ENCODE data around the gene MBD4. TPM values are rescaled to one million over a fixed set of nuclear protein-coding genes. Genes with fewer than 3 reads are reported as not detected.

MBD4 gene
- total and polyA plus RNA-seq, 2 of the 4 experiments (the other 2 are of a cell fraction): 13.8 to 15.0 TPM

DNA sequence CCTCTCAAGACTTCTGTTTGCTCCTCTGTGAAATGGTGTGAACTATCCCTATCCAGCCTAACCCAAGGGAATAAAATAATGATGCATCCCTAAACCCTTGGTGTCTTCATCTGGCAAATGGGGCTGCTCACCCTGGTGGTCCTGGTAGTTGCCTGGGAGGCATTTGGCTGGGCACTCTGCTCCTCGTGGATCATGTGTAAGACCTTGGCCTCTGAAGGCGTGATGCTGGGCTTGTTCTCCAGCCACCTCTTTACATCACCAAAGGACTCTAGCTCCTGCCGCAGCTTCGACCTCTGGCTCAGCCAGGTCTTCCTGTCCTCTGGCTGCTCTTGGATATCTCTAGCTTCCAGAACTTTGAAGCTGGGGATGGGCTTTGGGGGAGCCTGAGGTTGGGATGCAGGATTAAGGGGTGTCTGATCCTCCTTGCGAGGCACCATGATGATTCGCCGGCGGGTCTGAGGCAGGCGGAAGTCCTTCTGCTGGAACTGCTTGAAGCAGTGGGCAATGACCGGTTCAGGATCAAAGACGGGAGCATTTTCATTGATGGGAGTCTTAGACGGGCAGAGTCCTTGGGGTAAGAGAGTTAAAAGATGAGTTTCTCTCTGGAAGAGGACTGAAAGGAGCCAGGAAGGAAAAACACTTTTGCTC lies 18.4 kb downstream of the MBD4 start:
- Histone ChIP-seq H2BK5ac (ENCODE audit: low read depth, low read length, poor library complexity, severe bottlenecking) (no peak overlapping the region), H3K27me3 (ENCODE audit: control insufficient read depth, insufficient read depth, low read length) (no peaks in the 10 kb centered on the region), H2AFZ (replicated peaks; ENCODE audit: low read length, poor library complexity) (peak overlapping the region; percentile 23), H3K9me3 (ENCODE audit: control insufficient read depth, insufficient read depth, low read length) (no peaks in the 10 kb centered on the region; the same call in 1 of the 2 replicates), H3K56ac (ENCODE audit: extremely low read depth, insufficient read depth, low read length) (no peak overlapping the region), H3K9me1 (ENCODE audit: insufficient read depth, low read length) (peaks cover 19% of the 10 kb centered on the region), H3K23ac (ENCODE audit: low read depth, low read length) (no peak overlapping the region), H3K36me3 (ENCODE audit: control insufficient read depth, insufficient read depth, low read length) (no peaks in the 10 kb centered on the region), H2BK15ac (ENCODE audit: low read depth, low read length) (no peak overlapping the region), H3K79me1 (ENCODE audit: low read depth in 1 of 2, low read length in 2 of 2) (no peaks in the 10 kb centered on the region), H3K9ac (ENCODE audit: low read depth, low read length) (no peak overlapping the region), H3K18ac (ENCODE audit: low read depth, low read length) (no peak overlapping the region), H3K27ac (ENCODE audit: insufficient read depth, low read length) (no peak overlapping the region), H4K20me1 (ENCODE audit: insufficient read depth, low read length) (no peaks in the 10 kb centered on the region), H2BK20ac (ENCODE audit: low read depth, low read length) (no peak overlapping the region), H2BK120ac (ENCODE audit: low read depth, low read length) (no peak overlapping the region), H4K5ac (ENCODE audit: low read depth, low read length) (no peak overlapping the region), H3K14ac (replicated peaks; ENCODE audit: low read depth, low read length) (no peak overlapping the region), H4K8ac (ENCODE audit: low read depth in 2 of 2, low read length in 2 of 2) (no peak overlapping the region), H2AK9ac (replicated peaks; ENCODE audit: low read depth, low read length, poor library complexity) (no peak overlapping the region), H3K4ac (ENCODE audit: low read depth, low read length) (no peak overlapping the region), H2AK5ac (ENCODE audit: low read depth, low read length) (no peak overlapping the region), H3K4me1 (ENCODE audit: control insufficient read depth, insufficient read depth, low read length) (peaks cover 9% of the 10 kb centered on the region), H3K4me3 (ENCODE audit: insufficient read depth, low read depth, low read length) (no peak overlapping the region), H4K91ac (ENCODE audit: insufficient read depth, low read depth, low read length) (no peak overlapping the region), H3K4me2 (ENCODE audit: low read depth, low read length) (no peak overlapping the region)
- POLR2A ChIA-PET (ENCODE audit: unreplicated experiment): interaction anchor here (0.6 kb wide), 1 partner anchor 13 kb away, joined by 6 read pairs; no protein-coding TSS in a partner anchor
- no TSS peak for BruUV-seq (replicated peaks)
- in situ Hi-C loops (cut with MboI; ENCODE audit: low sequenced_read_pairs): no loop called here
- ATAC-seq (ENCODE audit: low read depth) (no peak), DNase-seq (no peak)
- 88% methylated on average over 8 of the region's 12 CpGs; no CpG with 5 or more reads in 1 of the 2 experiments for WGBS, 2 experiments (ENCODE audit: extremely low coverage in 2 of 2, insufficient read length in 1 of 2)
- CTCF ChIA-PET: no interaction called here
- TF ChIP-seq MXI1 (IDR thresholded peaks at IDR 0.05; ENCODE audit: borderline replicate concordance, low read depth, low read length) (no peak), BHLHE40 (IDR thresholded peaks at IDR 0.05; ENCODE audit: low read depth, low read length) (no peak), ELK1 (IDR thresholded peaks at IDR 0.05; ENCODE audit: borderline replicate concordance, low read depth, low read length) (no peak), RFX5 (IDR thresholded peaks at IDR 0.05; ENCODE audit: low read depth, low read length) (no peak), CHD1 (IDR thresholded peaks at IDR 0.05; ENCODE audit: low read depth, low read length) (no peak), CEBPB (IDR thresholded peaks at IDR 0.05; ENCODE audit: low read depth, low read length) (no peak)
- dilution Hi-C loops (cut with HindIII; ENCODE audit: low sequenced_read_pairs, unreplicated experiment): no loop called here
- intact Hi-C loops (cut with micrococcal nuclease): no loop called here

All from IMR-90 (cell line).